GM19238 (cell line): Measurements from ENCODE around the gene LRP1.

Experiments
- DNase-seq: peaks from one replicate; pipeline ENCODE4 v3.0.0; 2011; ENCODE audit warnings: low spot score; ENCODE audit not compliant: insufficient read length

LRP1 gene

GRCh38 chr12:57193706-57194245 lies 65.5 kb downstream of the LRP1 start:
- no peak for DNase-seq

GRCh38 chr12:57194253-57194652 lies 66.0 kb downstream of the LRP1 start:
- no peak for DNase-seq

DNA sequence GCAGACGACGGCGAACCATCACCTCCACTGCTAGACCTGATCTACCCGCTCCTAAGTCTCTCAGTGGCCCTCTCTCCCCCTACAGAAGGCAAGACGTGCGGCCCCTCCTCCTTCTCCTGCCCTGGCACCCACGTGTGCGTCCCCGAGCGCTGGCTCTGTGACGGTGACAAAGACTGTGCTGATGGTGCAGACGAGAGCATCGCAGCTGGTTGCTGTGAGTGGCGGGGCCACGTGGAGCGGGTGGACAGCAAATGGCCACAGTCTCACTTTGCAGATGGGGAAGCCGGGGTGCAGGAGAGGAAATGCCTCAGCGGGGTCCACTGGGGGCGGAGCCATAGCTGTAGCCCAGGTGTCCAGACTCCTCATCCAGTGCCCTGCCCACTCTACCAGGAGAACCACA lies 66.9 kb downstream of the LRP1 start:
- no peak for DNase-seq

DNA sequence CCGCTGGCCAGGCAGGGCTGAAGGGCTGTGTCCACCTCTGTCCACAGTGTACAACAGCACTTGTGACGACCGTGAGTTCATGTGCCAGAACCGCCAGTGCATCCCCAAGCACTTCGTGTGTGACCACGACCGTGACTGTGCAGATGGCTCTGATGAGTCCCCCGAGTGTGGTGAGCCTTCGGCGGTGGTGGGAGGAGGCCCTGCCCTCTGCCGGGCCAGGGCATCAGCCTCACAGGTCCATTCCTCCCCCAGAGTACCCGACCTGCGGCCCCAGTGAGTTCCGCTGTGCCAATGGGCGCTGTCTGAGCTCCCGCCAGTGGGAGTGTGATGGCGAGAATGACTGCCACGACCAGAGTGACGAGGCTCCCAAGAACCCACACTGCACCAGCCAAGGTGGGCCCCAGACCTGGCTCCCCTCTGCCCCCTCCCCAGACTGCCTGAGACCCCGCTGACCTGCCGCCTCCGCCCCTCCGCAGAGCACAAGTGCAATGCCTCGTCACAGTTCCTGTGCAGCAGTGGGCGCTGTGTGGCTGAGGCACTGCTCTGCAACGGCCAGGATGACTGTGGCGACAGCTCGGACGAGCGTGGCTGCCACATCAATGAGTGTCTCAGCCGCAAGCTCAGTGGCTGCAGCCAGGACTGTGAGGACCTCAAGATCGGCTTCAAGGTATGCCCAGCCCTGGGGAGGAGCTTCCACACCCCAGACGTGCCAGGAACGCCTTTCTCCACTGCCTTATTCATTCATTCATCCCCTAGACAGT lies 67.5 kb downstream of the LRP1 start:
- DNase-seq = no peak

DNA sequence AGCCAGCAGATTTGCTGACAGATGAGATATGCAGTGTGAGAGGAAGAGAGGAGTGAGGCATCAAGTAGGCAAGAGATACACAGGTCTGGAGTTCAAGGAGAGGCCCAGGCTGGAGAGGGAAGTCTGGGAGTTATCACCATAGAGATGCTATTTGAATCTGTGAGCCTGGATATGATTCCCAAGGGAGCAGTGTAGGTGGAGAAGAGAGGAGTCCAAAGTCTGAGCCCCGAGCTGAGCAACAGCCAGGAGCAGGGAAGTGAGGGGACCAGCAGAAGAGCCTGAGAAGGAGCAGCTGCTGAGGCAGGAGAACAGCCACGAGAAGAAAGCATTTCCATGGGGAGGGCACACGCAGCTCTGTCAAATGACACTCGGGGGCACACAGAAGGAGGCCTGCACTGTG lies 68.2 kb downstream of the LRP1 start:
- DNase-seq = no peak

DNA sequence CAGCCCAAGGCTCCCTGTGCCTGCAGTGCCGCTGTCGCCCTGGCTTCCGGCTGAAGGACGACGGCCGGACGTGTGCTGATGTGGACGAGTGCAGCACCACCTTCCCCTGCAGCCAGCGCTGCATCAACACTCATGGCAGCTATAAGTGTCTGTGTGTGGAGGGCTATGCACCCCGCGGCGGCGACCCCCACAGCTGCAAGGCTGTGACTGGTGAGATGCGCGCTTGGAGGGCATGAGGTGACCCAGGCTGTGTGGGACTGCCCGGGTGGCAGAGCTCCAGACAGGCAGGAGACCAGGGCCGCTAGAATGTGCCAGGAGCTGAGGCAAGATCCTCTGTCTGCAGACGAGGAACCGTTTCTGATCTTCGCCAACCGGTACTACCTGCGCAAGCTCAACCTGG lies 68.7 kb downstream of the LRP1 start:
- no peak for DNase-seq

GRCh38 chr12:57198329-57198728 lies 70.0 kb downstream of the LRP1 start:
- DNase-seq = no peak

DNA sequence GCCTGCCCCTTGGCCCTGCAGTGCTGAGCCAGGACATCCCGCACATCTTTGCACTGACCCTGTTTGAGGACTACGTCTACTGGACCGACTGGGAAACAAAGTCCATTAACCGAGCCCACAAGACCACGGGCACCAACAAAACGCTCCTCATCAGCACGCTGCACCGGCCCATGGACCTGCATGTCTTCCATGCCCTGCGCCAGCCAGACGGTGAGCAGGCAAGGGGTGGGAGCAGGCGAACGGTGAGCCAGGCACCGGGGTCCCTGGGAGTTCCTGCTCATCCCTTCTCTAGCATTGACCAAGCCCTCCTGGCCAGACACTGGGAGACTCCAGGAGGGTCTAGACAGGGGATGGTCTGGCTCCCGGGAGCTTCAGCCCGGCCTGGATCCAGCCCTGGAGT lies 70.9 kb downstream of the LRP1 start:
- DNase-seq = no peak

- DNase-seq = no peak
These were observed 72.2 kb downstream of the LRP1 start for GRCh38 chr12:57200497-57200896.

DNA sequence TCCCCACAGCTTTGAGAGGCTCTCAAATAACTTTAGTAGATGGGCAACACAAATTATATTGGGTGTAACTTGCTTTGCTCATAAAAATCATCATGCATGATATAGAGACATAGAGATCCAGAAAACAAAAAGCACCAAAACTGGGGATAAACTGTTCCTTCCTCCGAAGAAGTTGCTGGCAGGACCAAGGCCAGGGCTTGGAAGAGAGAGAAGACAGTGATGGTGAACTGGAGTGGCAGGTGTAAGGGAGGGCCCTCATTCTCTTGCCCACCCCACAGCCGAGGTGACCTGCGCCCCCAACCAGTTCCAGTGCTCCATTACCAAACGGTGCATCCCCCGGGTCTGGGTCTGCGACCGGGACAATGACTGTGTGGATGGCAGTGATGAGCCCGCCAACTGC lies 72.9 kb downstream of the LRP1 start:
- DNase-seq = no peak

DNA sequence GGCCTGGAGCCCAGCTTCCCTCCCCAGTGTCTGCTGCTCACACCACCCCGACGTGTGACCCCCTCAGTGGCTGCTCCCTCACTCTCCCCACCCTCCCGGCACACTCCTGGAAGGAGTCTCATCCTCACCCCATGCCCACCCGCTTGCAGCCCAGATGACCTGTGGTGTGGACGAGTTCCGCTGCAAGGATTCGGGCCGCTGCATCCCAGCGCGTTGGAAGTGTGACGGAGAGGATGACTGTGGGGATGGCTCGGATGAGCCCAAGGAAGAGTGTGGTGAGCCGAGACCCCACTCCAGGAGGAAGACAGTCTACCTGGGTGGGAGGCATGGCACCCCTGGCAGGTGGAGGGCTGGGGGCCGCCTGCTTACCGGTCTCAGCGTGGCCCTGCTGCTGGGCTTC lies 73.3 kb downstream of the LRP1 start:
- no peak for DNase-seq

GRCh38 chr12:57202321-57202720 lies 74.0 kb downstream of the LRP1 start:
- DNase-seq = no peak

GRCh38 chr12:57203201-57203600 lies 74.9 kb downstream of the LRP1 start:
- no peak for DNase-seq

DNA sequence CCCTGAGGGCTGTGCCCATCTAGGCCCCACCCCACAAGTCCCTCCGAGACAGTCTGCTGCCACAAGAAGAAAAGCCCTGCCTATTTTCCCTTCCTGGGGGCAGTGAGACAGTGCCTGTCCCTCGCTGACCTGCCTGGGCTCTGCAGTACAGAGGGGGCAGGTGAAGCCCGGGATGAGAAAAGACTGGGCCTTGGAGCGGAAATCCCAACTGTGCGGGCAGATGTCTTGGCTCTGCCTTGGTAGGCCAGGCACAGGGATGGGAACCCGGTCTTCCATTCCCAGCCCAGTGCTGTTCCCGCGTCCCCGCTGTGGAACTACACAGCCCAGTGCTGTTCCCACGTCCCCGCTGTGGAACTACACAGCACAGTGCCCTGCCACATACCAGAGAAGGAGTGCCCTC lies 75.5 kb downstream of the LRP1 start:
- DNase-seq = no peak

GRCh38 chr12:57204454-57204853 lies 76.2 kb downstream of the LRP1 start:
- DNase-seq = no peak

DNA sequence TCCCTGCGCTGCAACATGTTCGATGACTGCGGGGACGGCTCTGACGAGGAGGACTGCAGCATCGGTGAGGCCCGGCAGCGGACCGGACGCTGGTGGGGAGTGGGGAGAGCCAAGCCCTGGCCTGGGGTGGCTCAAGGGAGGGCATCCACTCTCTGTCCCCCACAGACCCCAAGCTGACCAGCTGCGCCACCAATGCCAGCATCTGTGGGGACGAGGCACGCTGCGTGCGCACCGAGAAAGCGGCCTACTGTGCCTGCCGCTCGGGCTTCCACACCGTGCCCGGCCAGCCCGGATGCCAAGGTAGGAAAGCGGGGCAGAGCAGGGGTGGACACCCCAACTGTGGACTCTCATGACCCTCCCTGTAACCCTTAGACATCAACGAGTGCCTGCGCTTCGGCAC lies 76.9 kb downstream of the LRP1 start:
- no peak for DNase-seq

GRCh38 chr12:57205931-57206330 lies 77.6 kb downstream of the LRP1 start:
- no peak for DNase-seq

DNA sequence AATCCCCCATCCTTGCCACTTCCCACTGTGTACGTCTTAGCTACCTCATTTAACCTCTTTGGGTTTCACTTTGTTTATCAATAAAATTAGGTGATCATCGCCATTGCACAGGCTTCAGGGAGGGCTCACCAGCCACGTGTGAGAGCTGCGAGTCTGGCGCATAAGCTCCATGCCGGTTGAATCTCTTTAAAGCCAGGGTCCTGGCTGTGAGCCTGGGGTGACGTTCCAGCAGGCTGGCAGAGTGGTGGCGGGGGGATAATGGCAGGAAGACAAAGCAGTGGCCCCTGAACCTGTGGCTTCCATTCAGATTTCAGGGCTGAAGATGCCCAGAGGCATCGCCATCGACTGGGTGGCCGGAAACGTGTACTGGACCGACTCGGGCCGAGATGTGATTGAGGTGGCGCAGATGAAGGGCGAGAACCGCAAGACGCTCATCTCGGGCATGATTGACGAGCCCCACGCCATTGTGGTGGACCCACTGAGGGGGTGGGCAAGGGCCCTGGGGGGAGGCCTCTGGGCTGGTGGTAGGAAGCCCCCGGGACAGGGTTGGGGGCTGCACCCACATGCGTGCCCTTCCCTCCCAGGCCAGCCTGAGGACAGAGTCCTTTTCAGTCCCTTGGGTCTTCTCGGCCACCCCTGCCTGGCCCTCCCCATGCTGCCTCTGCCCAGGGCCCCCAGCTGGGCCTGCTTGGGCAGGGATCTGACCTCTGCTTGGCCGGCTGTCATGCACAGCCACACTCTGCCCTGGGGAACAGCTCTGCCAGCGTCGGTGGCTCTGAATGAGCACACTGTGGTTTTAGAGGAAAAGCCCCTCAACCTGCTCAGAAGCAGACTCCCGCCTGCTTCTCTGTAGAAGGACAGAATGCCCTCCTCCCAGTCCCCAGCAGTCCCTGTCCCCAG lies 79.7 kb downstream of the LRP1 start:
- DNase-seq = no peak

DNA sequence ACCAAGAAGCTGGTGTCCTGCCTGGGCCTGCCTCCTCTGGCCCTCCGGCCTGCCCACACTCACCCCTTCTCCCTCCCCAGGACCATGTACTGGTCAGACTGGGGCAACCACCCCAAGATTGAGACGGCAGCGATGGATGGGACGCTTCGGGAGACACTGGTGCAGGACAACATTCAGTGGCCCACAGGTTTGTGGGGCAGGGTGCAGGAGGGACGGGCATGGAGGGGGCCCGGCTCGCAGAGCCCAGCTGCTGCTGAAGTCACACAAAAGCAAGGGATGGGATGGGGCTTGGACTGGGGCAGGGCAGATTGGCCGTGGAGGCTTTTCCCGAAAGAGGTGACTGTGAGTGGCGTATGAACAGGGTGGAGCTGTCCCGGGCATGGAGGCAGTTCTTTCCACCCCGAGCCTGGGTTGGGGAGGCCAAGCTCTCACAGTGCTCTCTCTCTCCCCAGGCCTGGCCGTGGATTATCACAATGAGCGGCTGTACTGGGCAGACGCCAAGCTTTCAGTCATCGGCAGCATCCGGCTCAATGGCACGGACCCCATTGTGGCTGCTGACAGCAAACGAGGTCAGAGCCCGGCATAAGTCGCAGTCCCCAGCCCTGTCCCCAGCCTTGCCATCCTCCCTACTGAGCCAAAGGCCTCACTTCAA lies 80.5 kb downstream of the LRP1 start:
- DNase-seq = no peak

GRCh38 chr12:57209916-57210315 lies 81.6 kb downstream of the LRP1 start:
- no peak for DNase-seq

GRCh38 chr12:57210461-57210860 lies 82.2 kb downstream of the LRP1 start:
- no peak for DNase-seq
